Midbrain (tissue), 1 donor: ENCODE measurements around the gene CXCR2.
"Not testable (repeated sequence)": the region's sequence is repeated elsewhere in the genome, so short reads cannot be mapped to it uniquely, and the experiment has no call there.

Experiments used
- DNase-seq: peaks from one replicate; lab custom pipeline; 2025; lab: John Stamatoyannopoulos, UW

The CXCR2 gene

GRCh38 chr2:218130377-218130776 lies 4.5 kb downstream of the CXCR2 start:
- no peak for DNase-seq

GRCh38 chr2:218130822-218131221 lies 5.0 kb downstream of the CXCR2 start:
- DNase-seq = no peak

- no peak for DNase-seq
Measured at GRCh38 chr2:218137514-218137913, 11.7 kb downstream of the CXCR2 start.

- DNase-seq = no peak
Measured at GRCh38 chr2:218138047-218138446, 12.2 kb downstream of the CXCR2 start.

- DNase-seq = no peak
Measured at GRCh38 chr2:218145124-218145523, 19.3 kb downstream of the CXCR2 start.

GRCh38 chr2:218146056-218146455 lies 20.2 kb downstream of the CXCR2 start:
- no peak for DNase-seq

GRCh38 chr2:218149098-218149497 lies 23.3 kb downstream of the CXCR2 start:
- DNase-seq = no peak

GRCh38 chr2:218149848-218150440 lies 24.1 kb downstream of the CXCR2 start:
- DNase-seq = no peak

GRCh38 chr2:218152172-218152571 lies 26.3 kb downstream of the CXCR2 start:
- DNase-seq = no peak

GRCh38 chr2:218152777-218153176 lies 26.9 kb downstream of the CXCR2 start:
- no peak for DNase-seq

GRCh38 chr2:218155953-218156479 lies 30.2 kb downstream of the CXCR2 start:
- no peak for DNase-seq

- DNase-seq = no peak
Measured at GRCh38 chr2:218161644-218162043, 35.8 kb downstream of the CXCR2 start.

- DNase-seq = no peak
Measured at GRCh38 chr2:218162814-218163213, 37.0 kb downstream of the CXCR2 start.

- DNase-seq = no peak
Measured at GRCh38 chr2:218166791-218167190, 41.0 kb downstream of the CXCR2 start, which contains the start of gene CXCR1. CXCR1 (minus strand) TSS chr2:218166962; CDS start chr2:218165211, 1,751 bp downstream.

- no peak for DNase-seq
Measured at GRCh38 chr2:218168016-218168415, 42.2 kb downstream of the CXCR2 start.

- peak; percentile 36 for DNase-seq
Measured at GRCh38 chr2:218168635-218169462, 43.0 kb downstream of the CXCR2 start.

GRCh38 chr2:218169757-218170546 lies 44.1 kb downstream of the CXCR2 start:
- no peak for DNase-seq

- DNase-seq = not testable (repeated sequence)
Measured at GRCh38 chr2:218171744-218172143, 45.9 kb downstream of the CXCR2 start.

GRCh38 chr2:218172845-218173244 lies 47.0 kb downstream of the CXCR2 start:
- no peak for DNase-seq

- no peak for DNase-seq
Measured at GRCh38 chr2:218179782-218180181, 54.0 kb downstream of the CXCR2 start.

GRCh38 chr2:218180467-218181114 lies 54.8 kb downstream of the CXCR2 start:
- DNase-seq = no peak

- no peak for DNase-seq
Measured at GRCh38 chr2:218184331-218184730, 58.5 kb downstream of the CXCR2 start.
